22Rv1 (cell line): ENCODE results near the gene PARN.

ENCODE experiments used
- CTCF ChIP-seq: fragments of 450-650 bp; IDR thresholded peaks from 2 replicates; pipeline ENCODE4 v1.5.1; 2017; ENCODE audit warnings: mild to moderate bottlenecking
- ZFX ChIP-seq: fragments of 450-650 bp; IDR thresholded peaks from 2 replicates; pipeline ENCODE4 v1.6.1; 2017; ENCODE audit warnings: antibody characterized with exemption, borderline replicate concordance

- TF ChIP-seq CTCF = no peak
- TF ChIP-seq ZFX = no peak
Measured at GRCh38 chr16:14576532-14576931, 53.5 kb downstream of the PARN start.
